Fibroblast of lung (primary cell): ENCODE results near the gene DCST2. TPM values are rescaled to one million over a fixed set of nuclear protein-coding genes. Genes with fewer than 3 reads are reported as not detected.
"Not testable (repeated sequence)": the region's sequence is repeated elsewhere in the genome, so short reads cannot be mapped to it uniquely, and the experiment has no call there.

Source experiments
- DNase-seq, 2 donors: peaks; one replicate each; pipeline versions ENCODE4 v3.0.0 to v3.0.0-alpha.2; 2010; ENCODE audit warnings: low read depth in 2 of 2
- H2AFZ ChIP-seq: 2 replicates; pipeline ENCODE4 v1.5.1; 2012; ENCODE audit warnings: low read length, control low read depth, inconsistent platforms
- H3K27ac ChIP-seq: 2 replicates; pipeline ENCODE4 v1.5.1; 2011; ENCODE audit warnings: low read length, control low read depth; ENCODE audit not compliant: insufficient read depth
- H3K27me3 ChIP-seq: 2 replicates; pipeline ENCODE4 v1.5.1; 2011; ENCODE audit warnings: mild to moderate bottlenecking, low read length; ENCODE audit not compliant: control insufficient read depth, insufficient read depth
- H3K36me3 ChIP-seq: 2 replicates; pipeline ENCODE4 v1.5.1; 2011; ENCODE audit warnings: low read length; ENCODE audit not compliant: control insufficient read depth, insufficient read depth
- H3K4me1 ChIP-seq: 2 replicates; pipeline ENCODE4 v1.5.1; 2011; ENCODE audit warnings: low read length; ENCODE audit not compliant: control insufficient read depth, insufficient read depth; ENCODE audit errors: extremely low read depth
- H3K4me2 ChIP-seq: 2 replicates; pipeline ENCODE4 v1.5.1; 2011; ENCODE audit warnings: low read length, control low read depth; ENCODE audit not compliant: insufficient read depth; ENCODE audit errors: extremely low read depth
- H3K4me3 ChIP-seq, 4 experiments: fragments of 200-600 bp in 1 of 4; sonication (generic) in 1 of 4; replicated peaks in 1 of 4; 2 replicates each; pipeline ENCODE4 v1.5.1; 2011 to 2016; ENCODE audit warnings: low read length in 4 of 4, low read depth in 3 of 4, mild to moderate bottlenecking in 3 of 4, control low read depth in 2 of 4, inconsistent platforms in 1 of 4, mixed read lengths in 1 of 4; ENCODE audit not compliant: insufficient read depth in 1 of 4; ENCODE audit errors: control extremely low read depth in 1 of 4
- H3K79me2 ChIP-seq: 2 replicates; pipeline ENCODE4 v1.5.1; 2012; ENCODE audit warnings: mild to moderate bottlenecking, low read length, inconsistent platforms; ENCODE audit not compliant: control insufficient read depth, insufficient read depth
- H3K9ac ChIP-seq: 2 replicates; pipeline ENCODE4 v1.5.1; 2011; ENCODE audit warnings: mild to moderate bottlenecking, low read length, control low read depth; ENCODE audit not compliant: insufficient read depth
- H3K9me3 ChIP-seq: 2 replicates; pipeline ENCODE4 v1.5.1; 2012; ENCODE audit warnings: low read depth, low read length; ENCODE audit not compliant: control insufficient read depth, insufficient read depth
- H4K20me1 ChIP-seq: 2 replicates; pipeline ENCODE4 v1.5.1; 2011; ENCODE audit warnings: low read length; ENCODE audit not compliant: control insufficient read depth, insufficient read depth; ENCODE audit errors: extremely low read depth
- EZH2 ChIP-seq: IDR thresholded peaks from 2 replicates; pipeline ENCODE4 v1.5.1; 2012; ENCODE audit warnings: low read length, control low read depth, mild to moderate bottlenecking; ENCODE audit errors: missing control alignments
- polyA plus RNA-seq, 2 donors: library from polyadenylated mRNA; depleted of rRNA in 1 of 2; stranded (reverse) in 1 of 2; unstranded in 1 of 2; fragments of >200 nt; gene quantifications; 2 replicates each; pipeline ENCODE4 v1.2.1, GENCODE V29; 2011 to 2012; ENCODE audit warnings: missing spikeins in 1 of 2
- total RNA-seq: library from RNA; depleted of rRNA; stranded (reverse); fragments of >200 nt; gene quantifications from 2 replicates; pipeline ENCODE4 v1.2.1, GENCODE V29; 2014
- TF ChIP-seq, protein P1 (sequence below), 2 donors: IDR thresholded peaks in 1 of 2; conservative IDR thresholded peaks in 1 of 2; 1 replicate in 1 of 2; 2 replicates in 1 of 2; pipeline ENCODE4 v1.5.1; 2011 to 2012; ENCODE audit warnings: low read length in 2 of 2, control low read depth in 1 of 2, inconsistent platforms in 1 of 2, low read depth in 1 of 2, mild to moderate bottlenecking in 1 of 2

DCST2 gene
- total and polyA plus RNA-seq, 2 donors (not counting 1 experiment from before 2014, with no cell fraction given): 0.06 to 0.17 TPM

DNA sequence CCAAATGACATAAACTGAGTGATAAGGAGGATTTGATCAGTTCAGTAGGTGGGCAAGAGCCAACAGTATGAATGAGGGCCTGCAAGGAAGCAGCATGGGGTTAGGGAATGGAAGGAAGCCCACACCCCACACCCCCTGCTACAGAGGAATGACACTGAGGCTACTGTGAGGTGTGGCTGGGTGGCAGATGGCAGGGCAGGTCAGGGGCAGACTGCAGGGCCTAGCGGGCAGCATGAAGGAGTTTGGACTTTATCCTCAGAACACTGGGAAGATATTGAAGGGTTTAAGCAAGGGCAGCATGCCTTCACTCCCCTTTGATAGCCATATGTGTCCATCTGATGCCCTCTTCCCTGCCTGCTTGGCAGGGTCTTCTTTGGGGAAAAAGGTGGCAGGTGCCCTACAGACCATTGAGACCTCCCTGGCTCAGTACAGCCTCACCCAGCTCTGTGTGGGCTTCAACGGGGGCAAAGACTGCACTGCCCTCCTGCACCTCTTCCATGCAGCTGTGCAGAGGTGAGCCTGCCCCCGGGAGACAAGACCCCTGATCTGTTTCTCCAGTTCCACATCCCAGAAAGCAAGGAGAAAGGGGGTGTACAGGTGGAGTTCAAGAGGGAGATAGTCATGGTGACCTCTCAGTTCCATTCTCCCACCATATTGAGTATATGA, 44.3 kb downstream of the DCST2 start:
- no peak overlapping the region for H2AFZ ChIP-seq
- no peaks in the 10 kb centered on the region for H3K9me3 ChIP-seq
- DNase-seq: no peak
- no peak overlapping the region for H3K9ac ChIP-seq
- H3K4me3 ChIP-seq: no peak overlapping the region
- H3K4me2 ChIP-seq: no peak overlapping the region
- H3K36me3 ChIP-seq: peaks cover 8% of the 10 kb centered on the region
- no peaks in the 10 kb centered on the region for H3K27me3 ChIP-seq
- TF ChIP-seq, protein P1, sequence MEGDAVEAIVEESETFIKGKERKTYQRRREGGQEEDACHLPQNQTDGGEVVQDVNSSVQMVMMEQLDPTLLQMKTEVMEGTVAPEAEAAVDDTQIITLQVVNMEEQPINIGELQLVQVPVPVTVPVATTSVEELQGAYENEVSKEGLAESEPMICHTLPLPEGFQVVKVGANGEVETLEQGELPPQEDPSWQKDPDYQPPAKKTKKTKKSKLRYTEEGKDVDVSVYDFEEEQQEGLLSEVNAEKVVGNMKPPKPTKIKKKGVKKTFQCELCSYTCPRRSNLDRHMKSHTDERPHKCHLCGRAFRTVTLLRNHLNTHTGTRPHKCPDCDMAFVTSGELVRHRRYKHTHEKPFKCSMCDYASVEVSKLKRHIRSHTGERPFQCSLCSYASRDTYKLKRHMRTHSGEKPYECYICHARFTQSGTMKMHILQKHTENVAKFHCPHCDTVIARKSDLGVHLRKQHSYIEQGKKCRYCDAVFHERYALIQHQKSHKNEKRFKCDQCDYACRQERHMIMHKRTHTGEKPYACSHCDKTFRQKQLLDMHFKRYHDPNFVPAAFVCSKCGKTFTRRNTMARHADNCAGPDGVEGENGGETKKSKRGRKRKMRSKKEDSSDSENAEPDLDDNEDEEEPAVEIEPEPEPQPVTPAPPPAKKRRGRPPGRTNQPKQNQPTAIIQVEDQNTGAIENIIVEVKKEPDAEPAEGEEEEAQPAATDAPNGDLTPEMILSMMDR (conservative IDR thresholded peaks at IDR 0.05 in 1 of 2, IDR thresholded peaks at IDR 0.05 in 1 of 2; ENCODE audit: low read depth in 1 of 2, low read length in 2 of 2): no peak
- no peak for TF ChIP-seq EZH2
- no peaks in the 10 kb centered on the region for H3K4me1 ChIP-seq
- H3K79me2 ChIP-seq: peaks cover 3% of the 10 kb centered on the region
- H3K27ac ChIP-seq: no peak overlapping the region
- H4K20me1 ChIP-seq: no peaks in the 10 kb centered on the region

DNA sequence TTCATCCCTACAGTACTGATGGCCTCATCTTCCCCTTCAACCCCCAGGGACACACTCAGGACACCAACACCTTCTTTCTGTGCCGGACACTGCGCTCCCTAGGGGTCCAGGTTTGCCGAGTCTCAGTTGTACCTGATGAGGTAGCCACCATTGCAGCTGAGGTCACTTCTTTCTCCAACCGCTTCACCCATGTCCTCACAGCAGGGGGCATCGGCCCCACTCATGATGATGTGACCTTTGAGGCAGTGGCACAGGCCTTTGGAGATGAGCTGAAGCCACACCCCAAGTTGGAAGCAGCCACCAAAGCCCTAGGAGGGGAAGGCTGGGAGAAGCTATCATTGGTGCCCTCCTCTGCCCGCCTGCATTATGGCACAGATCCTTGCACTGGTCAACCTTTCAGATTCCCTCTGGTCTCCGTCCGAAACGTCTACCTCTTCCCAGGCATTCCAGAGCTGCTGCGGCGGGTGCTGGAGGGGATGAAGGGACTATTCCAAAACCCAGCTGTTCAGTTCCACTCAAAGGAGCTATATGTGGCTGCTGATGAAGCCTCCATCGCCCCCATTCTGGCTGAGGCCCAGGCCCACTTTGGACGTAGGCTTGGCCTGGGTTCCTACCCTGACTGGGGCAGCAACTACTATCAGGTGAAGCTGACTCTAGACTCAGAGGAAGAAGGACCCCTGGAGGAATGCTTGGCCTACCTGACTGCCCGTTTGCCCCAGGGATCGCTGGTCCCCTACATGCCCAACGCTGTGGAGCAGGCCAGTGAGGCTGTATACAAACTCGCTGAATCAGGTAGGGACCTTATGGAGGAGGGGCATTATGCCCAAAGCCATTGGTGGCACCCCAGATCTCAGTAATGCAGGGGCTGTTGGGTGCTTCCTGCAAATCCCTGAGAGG, 45.3 kb downstream of the DCST2 start:
- DNase-seq: no peak
- Histone ChIP-seq H3K4me2 (no peak overlapping the region), H2AFZ (no peak overlapping the region), H3K9me3 (no peaks in the 10 kb centered on the region), H3K36me3 (peaks cover 8% of the 10 kb centered on the region), H3K79me2 (peaks cover 12% of the 10 kb centered on the region), H3K27me3 (no peaks in the 10 kb centered on the region), H3K27ac (no peak overlapping the region), H4K20me1 (no peaks in the 10 kb centered on the region), H3K4me1 (peaks cover 2% of the 10 kb centered on the region), H3K9ac (no peak overlapping the region), H3K4me3 (no peak overlapping the region)
- TF ChIP-seq, protein P1 (conservative IDR thresholded peaks at IDR 0.05 in 1 of 2, IDR thresholded peaks at IDR 0.05 in 1 of 2; ENCODE audit: low read depth in 1 of 2, low read length in 2 of 2): peak in 1 of 2 donors; percentile 4
- TF ChIP-seq EZH2: no peak

DNA sequence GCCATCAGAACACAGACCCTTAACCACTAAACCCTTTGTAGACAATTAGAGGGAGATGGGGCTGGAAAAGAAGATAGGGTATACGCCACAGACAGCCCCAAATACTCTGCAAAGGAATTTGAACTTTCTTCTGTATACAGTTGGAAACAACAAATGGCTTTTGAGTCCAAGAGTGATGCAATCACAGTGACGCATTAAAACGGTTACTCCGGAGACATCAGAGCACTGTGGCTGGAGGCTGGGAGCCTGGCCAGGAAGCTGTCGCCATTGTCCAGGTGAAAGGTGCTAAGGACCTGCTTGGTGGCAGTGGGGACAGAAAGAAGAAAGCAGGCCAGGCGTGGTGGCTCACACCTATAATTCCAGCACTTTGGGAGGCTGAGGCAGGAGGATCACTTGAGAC, 46.3 kb downstream of the DCST2 start:
- DNase-seq: peak in 1 of 2 donors; percentile 55
- Histone ChIP-seq H2AFZ (no peak overlapping the region), H3K36me3 (peaks cover 8% of the 10 kb centered on the region), H3K4me3 (no peak overlapping the region), H3K79me2 (peaks cover 13% of the 10 kb centered on the region), H3K9me3 (no peaks in the 10 kb centered on the region), H3K4me2 (no peak overlapping the region), H4K20me1 (no peaks in the 10 kb centered on the region), H3K27ac (no peak overlapping the region), H3K4me1 (peaks cover 5% of the 10 kb centered on the region), H3K27me3 (no peaks in the 10 kb centered on the region), H3K9ac (no peak overlapping the region)
- TF ChIP-seq, protein P1 (conservative IDR thresholded peaks at IDR 0.05 in 1 of 2, IDR thresholded peaks at IDR 0.05 in 1 of 2; ENCODE audit: low read depth in 1 of 2, low read length in 2 of 2): no peak
- TF ChIP-seq EZH2: no peak

DNA sequence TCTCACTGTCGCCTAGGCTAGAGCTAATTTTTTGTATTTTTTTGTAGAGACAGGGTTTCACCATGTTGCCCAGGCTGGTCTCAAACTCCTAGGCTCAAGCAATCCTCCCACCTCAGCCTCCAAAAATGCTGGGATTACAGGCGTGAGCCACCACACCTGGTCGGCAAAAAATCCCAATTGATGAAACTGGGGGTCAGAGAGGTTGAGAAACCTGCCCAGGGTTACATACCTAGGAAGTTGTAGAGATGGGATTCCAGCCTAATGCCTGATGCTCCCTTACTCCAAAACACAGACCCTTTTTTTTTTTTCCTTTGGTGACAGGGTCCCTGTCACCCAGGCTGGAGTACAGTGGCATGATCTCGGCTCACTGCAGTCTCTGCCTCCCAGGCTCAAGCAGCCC, 46.8 kb downstream of the DCST2 start:
- H3K4me3 ChIP-seq: not testable (repeated sequence)

More for the DNA sequence above, 46.8 kb downstream of the DCST2 start:
- not testable (repeated sequence) for H3K4me1 ChIP-seq, H3K36me3 ChIP-seq, H3K27ac ChIP-seq, DNase-seq, H4K20me1 ChIP-seq, H3K9ac ChIP-seq, H2AFZ ChIP-seq, H3K27me3 ChIP-seq, H3K4me2 ChIP-seq, H3K9me3 ChIP-seq
- peaks cover 13% of the 10 kb centered on the region for H3K79me2 ChIP-seq
